A673 (cell line): ENCODE data around the gene AWAT1.

ENCODE experiments used
- EZH2 ChIP-seq: fragments of 200-600 bp; sonication (generic); IDR thresholded peaks from 2 replicates; pipeline ENCODE4 v1.6.1; 2017; ENCODE audit warnings: borderline replicate concordance, low read depth, mild to moderate bottlenecking, mixed read lengths, antibody characterized with exemption, low read length; ENCODE audit not compliant: poor library complexity, severe bottlenecking
- TF ChIP-seq, protein P1 (sequence below): fragments of 300-800, 200-600 bp; sonication (generic); conservative IDR thresholded peaks from 2 replicates; pipeline ENCODE4 v1.5.1; 2017; ENCODE audit warnings: low read depth, mild to moderate bottlenecking, antibody characterized with exemption, low read length, moderate library complexity, mixed read lengths

DNA sequence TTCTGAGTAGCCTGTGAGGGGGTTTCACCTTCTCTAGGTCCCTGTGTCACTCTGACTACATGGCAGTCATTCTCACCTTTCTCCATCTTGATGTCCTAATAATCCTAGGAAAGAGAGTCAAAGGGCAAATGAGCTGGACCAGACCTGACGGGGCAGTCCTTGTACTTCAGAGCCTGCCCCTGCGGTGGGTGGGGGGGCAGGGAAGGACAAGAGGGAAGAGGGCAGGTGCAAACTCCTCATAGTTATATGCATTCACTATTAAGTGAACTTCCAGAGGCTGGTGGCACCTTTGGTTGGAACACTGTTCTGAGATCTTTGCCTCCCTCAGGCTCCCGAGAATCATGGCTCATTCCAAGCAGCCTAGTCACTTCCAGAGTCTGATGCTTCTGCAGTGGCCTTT lies at the start of gene AWAT1:
- TF ChIP-seq, protein P1, sequence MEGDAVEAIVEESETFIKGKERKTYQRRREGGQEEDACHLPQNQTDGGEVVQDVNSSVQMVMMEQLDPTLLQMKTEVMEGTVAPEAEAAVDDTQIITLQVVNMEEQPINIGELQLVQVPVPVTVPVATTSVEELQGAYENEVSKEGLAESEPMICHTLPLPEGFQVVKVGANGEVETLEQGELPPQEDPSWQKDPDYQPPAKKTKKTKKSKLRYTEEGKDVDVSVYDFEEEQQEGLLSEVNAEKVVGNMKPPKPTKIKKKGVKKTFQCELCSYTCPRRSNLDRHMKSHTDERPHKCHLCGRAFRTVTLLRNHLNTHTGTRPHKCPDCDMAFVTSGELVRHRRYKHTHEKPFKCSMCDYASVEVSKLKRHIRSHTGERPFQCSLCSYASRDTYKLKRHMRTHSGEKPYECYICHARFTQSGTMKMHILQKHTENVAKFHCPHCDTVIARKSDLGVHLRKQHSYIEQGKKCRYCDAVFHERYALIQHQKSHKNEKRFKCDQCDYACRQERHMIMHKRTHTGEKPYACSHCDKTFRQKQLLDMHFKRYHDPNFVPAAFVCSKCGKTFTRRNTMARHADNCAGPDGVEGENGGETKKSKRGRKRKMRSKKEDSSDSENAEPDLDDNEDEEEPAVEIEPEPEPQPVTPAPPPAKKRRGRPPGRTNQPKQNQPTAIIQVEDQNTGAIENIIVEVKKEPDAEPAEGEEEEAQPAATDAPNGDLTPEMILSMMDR: no peak
- no peak for TF ChIP-seq EZH2
